ENCODE results near the gene FOXN1. TPM values are rescaled to one million over a fixed set of nuclear protein-coding genes. Genes with fewer than 3 reads are reported as not detected.

The FOXN1 gene
- total and polyA plus RNA-seq, 2 of the 13 experiments (the other 11 are each of a cell fraction or from before 2014, with no cell fraction given): 0.01 TPM; not detected in 1

DNA sequence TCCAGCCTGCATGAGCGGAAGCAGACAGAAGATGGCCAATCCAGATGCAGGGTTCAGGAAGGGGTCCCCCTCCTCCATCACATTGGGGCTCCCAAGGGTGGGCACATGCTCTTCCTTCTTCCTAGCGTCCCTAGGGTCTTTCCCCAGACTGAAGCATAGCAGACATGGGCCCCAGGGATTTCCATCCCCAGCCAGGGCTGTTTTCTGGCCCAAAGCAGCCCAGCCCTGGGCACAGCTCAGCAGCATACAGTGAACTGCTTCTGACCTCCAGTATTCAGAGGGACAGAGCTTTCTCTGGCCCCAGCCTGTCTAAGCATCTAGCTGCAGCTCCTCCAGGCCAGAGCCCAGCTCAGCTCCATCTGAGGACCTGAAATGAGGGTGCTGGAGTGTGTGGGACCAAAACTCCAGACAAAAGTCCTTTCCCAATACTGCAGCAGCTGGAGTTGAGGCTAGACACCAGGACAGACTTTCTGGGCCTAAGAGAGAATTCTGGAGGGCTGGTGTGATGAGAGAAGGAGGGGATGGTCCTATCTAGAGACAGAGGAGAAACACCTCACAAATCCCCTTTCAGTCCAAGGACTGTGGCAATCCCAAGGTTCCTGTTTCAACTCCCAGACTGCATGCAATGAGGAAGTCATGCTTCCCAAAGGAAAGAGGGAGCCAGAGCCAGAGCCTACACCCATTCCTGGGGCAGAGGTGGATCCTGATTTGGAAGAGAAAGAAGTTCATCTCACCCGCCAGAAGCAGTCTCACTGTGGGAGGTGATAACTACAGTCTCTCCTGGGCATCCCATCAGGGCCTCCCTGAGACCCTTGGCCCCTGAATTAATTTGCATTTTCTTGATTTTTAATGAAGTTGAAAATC, 4.5 kb upstream of the FOXN1 start:
- no peaks in the 10 kb centered on the region for H3K4me1 ChIP-seq (ENCODE audit: insufficient read depth, low read length)
- intact Hi-C loops (cut with micrococcal nuclease; ENCODE audit: unreplicated experiment): no loop called here
- FAIRE-seq: no peak
- no peak overlapping the region for H3K27ac ChIP-seq (ENCODE audit: extremely low read length, insufficient read depth, low read length)
- H3K4me2 ChIP-seq (ENCODE audit: low read depth, low read length): no peak overlapping the region
- H3K9me3 ChIP-seq (ENCODE audit: low read length): no peaks in the 10 kb centered on the region
- H3K79me2 ChIP-seq (ENCODE audit: insufficient read depth, low read length): no peaks in the 10 kb centered on the region
- no peaks in the 10 kb centered on the region for H4K20me1 ChIP-seq (ENCODE audit: insufficient read depth, low read length)
- H3K27me3 ChIP-seq (ENCODE audit: control insufficient read depth in 1 of 2, insufficient read depth in 2 of 2, low read length in 2 of 2): peaks cover 3 to 39% of the 10 kb centered on the region in 2 experiments
- DNase-seq (ENCODE audit: low spot score): no peak
- ATAC-seq: no peak
- no peaks in the 10 kb centered on the region for H3K36me3 ChIP-seq (replicated peaks in 1 of 2; ENCODE audit: control insufficient read depth in 1 of 2, insufficient read depth in 2 of 2, low read length in 2 of 2)
- in situ Hi-C loops (cut with HindIII; ENCODE audit: extremely low pct_ligation_motif_present, low pct_unique_long_range_greater_than_20kb): no loop called here
- no peak overlapping the region for H2AFZ ChIP-seq (ENCODE audit: low read length)
- no peak overlapping the region for H3K4me3 ChIP-seq (replicated peaks in 1 of 3; ENCODE audit: insufficient read depth in 1 of 3, low read depth in 2 of 3, low read length in 3 of 3)
- H3K9ac ChIP-seq (ENCODE audit: insufficient read depth, low read depth, low read length): no peak overlapping the region
- BruUV-seq (replicated peaks): no TSS peak
- POLR2A ChIA-PET: no interaction called here
- 83% methylated on average over 1 of the region's 3 CpGs for WGBS (ENCODE audit: low lambda C conversion rate)
- TF ChIP-seq, protein P1, sequence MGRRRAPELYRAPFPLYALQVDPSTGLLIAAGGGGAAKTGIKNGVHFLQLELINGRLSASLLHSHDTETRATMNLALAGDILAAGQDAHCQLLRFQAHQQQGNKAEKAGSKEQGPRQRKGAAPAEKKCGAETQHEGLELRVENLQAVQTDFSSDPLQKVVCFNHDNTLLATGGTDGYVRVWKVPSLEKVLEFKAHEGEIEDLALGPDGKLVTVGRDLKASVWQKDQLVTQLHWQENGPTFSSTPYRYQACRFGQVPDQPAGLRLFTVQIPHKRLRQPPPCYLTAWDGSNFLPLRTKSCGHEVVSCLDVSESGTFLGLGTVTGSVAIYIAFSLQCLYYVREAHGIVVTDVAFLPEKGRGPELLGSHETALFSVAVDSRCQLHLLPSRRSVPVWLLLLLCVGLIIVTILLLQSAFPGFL (CRISPR knock-in tag; IDR thresholded peaks at IDR 0.05): no peak
- TF ChIP-seq, protein P2, sequence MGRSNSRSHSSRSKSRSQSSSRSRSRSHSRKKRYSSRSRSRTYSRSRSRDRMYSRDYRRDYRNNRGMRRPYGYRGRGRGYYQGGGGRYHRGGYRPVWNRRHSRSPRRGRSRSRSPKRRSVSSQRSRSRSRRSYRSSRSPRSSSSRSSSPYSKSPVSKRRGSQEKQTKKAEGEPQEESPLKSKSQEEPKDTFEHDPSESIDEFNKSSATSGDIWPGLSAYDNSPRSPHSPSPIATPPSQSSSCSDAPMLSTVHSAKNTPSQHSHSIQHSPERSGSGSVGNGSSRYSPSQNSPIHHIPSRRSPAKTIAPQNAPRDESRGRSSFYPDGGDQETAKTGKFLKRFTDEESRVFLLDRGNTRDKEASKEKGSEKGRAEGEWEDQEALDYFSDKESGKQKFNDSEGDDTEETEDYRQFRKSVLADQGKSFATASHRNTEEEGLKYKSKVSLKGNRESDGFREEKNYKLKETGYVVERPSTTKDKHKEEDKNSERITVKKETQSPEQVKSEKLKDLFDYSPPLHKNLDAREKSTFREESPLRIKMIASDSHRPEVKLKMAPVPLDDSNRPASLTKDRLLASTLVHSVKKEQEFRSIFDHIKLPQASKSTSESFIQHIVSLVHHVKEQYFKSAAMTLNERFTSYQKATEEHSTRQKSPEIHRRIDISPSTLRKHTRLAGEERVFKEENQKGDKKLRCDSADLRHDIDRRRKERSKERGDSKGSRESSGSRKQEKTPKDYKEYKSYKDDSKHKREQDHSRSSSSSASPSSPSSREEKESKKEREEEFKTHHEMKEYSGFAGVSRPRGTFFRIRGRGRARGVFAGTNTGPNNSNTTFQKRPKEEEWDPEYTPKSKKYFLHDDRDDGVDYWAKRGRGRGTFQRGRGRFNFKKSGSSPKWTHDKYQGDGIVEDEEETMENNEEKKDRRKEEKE (IDR thresholded peaks at IDR 0.05): no peak
- no peak for TF ChIP-seq SOX6 (IDR thresholded peaks at IDR 0.05)
- no peak for TF ChIP-seq SOX6 (CRISPR knock-in tag; IDR thresholded peaks at IDR 0.05)
- no peak for TF ChIP-seq ZBTB8A (CRISPR knock-in tag; IDR thresholded peaks at IDR 0.05; ENCODE audit: borderline replicate concordance, low read depth)
- no peak for TF ChIP-seq ZSCAN31 (CRISPR knock-in tag; IDR thresholded peaks at IDR 0.05; ENCODE audit: low read depth)
- TF ChIP-seq NFYC (CRISPR knock-in tag; IDR thresholded peaks at IDR 0.05): no peak
- CTCF ChIA-PET (ENCODE audit: low intra/inter-chr PET ratio, low total read pairs): no interaction called here

Data from HepG2 (cell line).